ENCODE results near the gene NAP1L1.

The NAP1L1 gene

GRCh38 chr12:76113800-76114757 is 29.6 kb upstream of the NAP1L1 start:
- Histone ChIP-seq H2BK5ac (ENCODE audit: low read depth, low read length, poor library complexity) (no peak overlapping the region), H2BK120ac (ENCODE audit: insufficient read depth, low read length, poor library complexity) (no peak overlapping the region), H3K4me2 (ENCODE audit: low read length) (no peak overlapping the region), H3K36me3 (ENCODE audit: control insufficient read depth in 1 of 2, insufficient read depth in 2 of 2, low read length in 2 of 2) (no peaks in the 10 kb centered on the region), H3K4me3 (ENCODE audit: low read depth, low read length) (no peak overlapping the region), H3K79me2 (ENCODE audit: control insufficient read depth, insufficient read depth, low read length, poor library complexity) (no peaks in the 10 kb centered on the region), H2AFZ (ENCODE audit: insufficient read depth, low read length, poor library complexity) (no peak overlapping the region), H3K27ac (ENCODE audit: low read depth, low read length) (no peak overlapping the region), H3K79me1 (ENCODE audit: low read length) (no peaks in the 10 kb centered on the region), H3K4ac (ENCODE audit: low read depth, low read length) (no peak overlapping the region), H3K4me1 (ENCODE audit: control insufficient read depth in 1 of 2, insufficient read depth in 2 of 2, low read length in 2 of 2) (no peaks in the 10 kb centered on the region), H3K9ac (ENCODE audit: low read length) (no peak overlapping the region), H2AK5ac (ENCODE audit: low read length) (no peak overlapping the region), H4K91ac (ENCODE audit: low read depth, low read length) (no peak overlapping the region), H3K18ac (ENCODE audit: low read length) (no peak overlapping the region), H4K12ac (ENCODE audit: low read depth, low read length) (no peak overlapping the region), H3K23ac (ENCODE audit: low read length) (no peak overlapping the region), H3K27me3 (ENCODE audit: insufficient read depth, low read length) (no peaks in the 10 kb centered on the region), H3K14ac (ENCODE audit: low read length) (no peak overlapping the region), H3K9me3 (ENCODE audit: insufficient read depth, low read depth, low read length) (peaks cover 2% of the 10 kb centered on the region), H4K8ac (ENCODE audit: low read depth, low read length) (no peak overlapping the region), H2BK12ac (ENCODE audit: low read length) (no peak overlapping the region)
- no CpG with 5 or more reads among the region's 7 CpGs for WGBS (ENCODE audit: extremely low coverage, insufficient coverage, insufficient read length)
- DNase-seq: peak; percentile 37 to 76

- Histone ChIP-seq H3K79me2 (ENCODE audit: control insufficient read depth, insufficient read depth, low read length, poor library complexity) (no peaks in the 10 kb centered on the region), H3K4me2 (ENCODE audit: low read length) (no peak overlapping the region), H3K18ac (ENCODE audit: low read length) (no peak overlapping the region), H3K36me3 (ENCODE audit: control insufficient read depth in 1 of 2, insufficient read depth in 2 of 2, low read length in 2 of 2) (no peaks in the 10 kb centered on the region), H2BK12ac (ENCODE audit: low read length) (no peak overlapping the region), H3K27ac (ENCODE audit: low read depth, low read length) (no peak overlapping the region), H2BK5ac (ENCODE audit: low read depth, low read length, poor library complexity) (no peak overlapping the region), H3K4me3 (ENCODE audit: low read depth, low read length) (no peak overlapping the region), H2BK120ac (ENCODE audit: insufficient read depth, low read length, poor library complexity) (no peak overlapping the region), H3K4ac (ENCODE audit: low read depth, low read length) (no peak overlapping the region), H3K4me1 (ENCODE audit: control insufficient read depth in 1 of 2, insufficient read depth in 2 of 2, low read length in 2 of 2) (no peaks in the 10 kb centered on the region), H3K23ac (ENCODE audit: low read length) (no peak overlapping the region), H3K9me3 (ENCODE audit: insufficient read depth, low read depth, low read length) (no peaks in the 10 kb centered on the region), H3K14ac (ENCODE audit: low read length) (no peak overlapping the region), H2AK5ac (ENCODE audit: low read length) (no peak overlapping the region), H3K27me3 (ENCODE audit: insufficient read depth, low read length) (no peaks in the 10 kb centered on the region), H3K9ac (ENCODE audit: low read length) (no peak overlapping the region), H2AFZ (ENCODE audit: insufficient read depth, low read length, poor library complexity) (no peak overlapping the region), H3K79me1 (ENCODE audit: low read length) (no peaks in the 10 kb centered on the region), H4K12ac (ENCODE audit: low read depth, low read length) (no peak overlapping the region), H4K91ac (ENCODE audit: low read depth, low read length) (no peak overlapping the region), H4K8ac (ENCODE audit: low read depth, low read length) (no peak overlapping the region)
- no CpG with 5 or more reads among the region's 1 CpG for WGBS (ENCODE audit: extremely low coverage, insufficient coverage, insufficient read length)
- no peak for DNase-seq
Measured at GRCh38 chr12:76111209-76111749, 26.8 kb upstream of the NAP1L1 start.

GRCh38 chr12:76109879-76110278 is 25.4 kb upstream of the NAP1L1 start:
- H3K14ac ChIP-seq (ENCODE audit: low read length): no peak overlapping the region
- DNase-seq: no peak
- H2BK120ac ChIP-seq (ENCODE audit: insufficient read depth, low read length, poor library complexity): no peak overlapping the region
- no peak overlapping the region for H2AFZ ChIP-seq (ENCODE audit: insufficient read depth, low read length, poor library complexity)
- H3K27me3 ChIP-seq (ENCODE audit: insufficient read depth, low read length): no peaks in the 10 kb centered on the region
- H3K36me3 ChIP-seq (ENCODE audit: control insufficient read depth in 1 of 2, insufficient read depth in 2 of 2, low read length in 2 of 2): no peaks in the 10 kb centered on the region
- H3K4ac ChIP-seq (ENCODE audit: low read depth, low read length): no peak overlapping the region
- no peak overlapping the region for H3K23ac ChIP-seq (ENCODE audit: low read length)
- no CpG with 5 or more reads among the region's 4 CpGs for WGBS (ENCODE audit: extremely low coverage, insufficient coverage, insufficient read length)
- no peak overlapping the region for H3K18ac ChIP-seq (ENCODE audit: low read length)
- no peak overlapping the region for H3K9ac ChIP-seq (ENCODE audit: low read length)
- H2BK12ac ChIP-seq (ENCODE audit: low read length): no peak overlapping the region
- no peak overlapping the region for H3K4me2 ChIP-seq (ENCODE audit: low read length)
- no peaks in the 10 kb centered on the region for H3K79me2 ChIP-seq (ENCODE audit: control insufficient read depth, insufficient read depth, low read length, poor library complexity)
- H3K27ac ChIP-seq (ENCODE audit: low read depth, low read length): no peak overlapping the region
- H4K8ac ChIP-seq (ENCODE audit: low read depth, low read length): no peak overlapping the region
- no peaks in the 10 kb centered on the region for H3K9me3 ChIP-seq (ENCODE audit: insufficient read depth, low read depth, low read length)
- no peak overlapping the region for H4K91ac ChIP-seq (ENCODE audit: low read depth, low read length)
- H3K4me3 ChIP-seq (ENCODE audit: low read depth, low read length): no peak overlapping the region
- H2BK5ac ChIP-seq (ENCODE audit: low read depth, low read length, poor library complexity): no peak overlapping the region
- H2AK5ac ChIP-seq (ENCODE audit: low read length): no peak overlapping the region
- H3K4me1 ChIP-seq (ENCODE audit: control insufficient read depth in 1 of 2, insufficient read depth in 2 of 2, low read length in 2 of 2): no peaks in the 10 kb centered on the region
- no peak overlapping the region for H4K12ac ChIP-seq (ENCODE audit: low read depth, low read length)
- no peaks in the 10 kb centered on the region for H3K79me1 ChIP-seq (ENCODE audit: low read length)

GRCh38 chr12:76108356-76108755 is 23.9 kb upstream of the NAP1L1 start:
- H4K12ac ChIP-seq (ENCODE audit: low read depth, low read length): no peak overlapping the region
- no peaks in the 10 kb centered on the region for H3K79me2 ChIP-seq (ENCODE audit: control insufficient read depth, insufficient read depth, low read length, poor library complexity)
- no peak overlapping the region for H3K27ac ChIP-seq (ENCODE audit: low read depth, low read length)
- no peaks in the 10 kb centered on the region for H3K27me3 ChIP-seq (ENCODE audit: insufficient read depth, low read length)
- H3K4me2 ChIP-seq (ENCODE audit: low read length): no peak overlapping the region
- no peak overlapping the region for H3K9ac ChIP-seq (ENCODE audit: low read length)
- H2AK5ac ChIP-seq (ENCODE audit: low read length): no peak overlapping the region
- peak; percentile 78 to 79 for DNase-seq
- H3K36me3 ChIP-seq (ENCODE audit: control insufficient read depth in 1 of 2, insufficient read depth in 2 of 2, low read length in 2 of 2): no peaks in the 10 kb centered on the region
- no peak overlapping the region for H2BK12ac ChIP-seq (ENCODE audit: low read length)
- H3K79me1 ChIP-seq (ENCODE audit: low read length): no peaks in the 10 kb centered on the region
- H3K18ac ChIP-seq (ENCODE audit: low read length): no peak overlapping the region
- H3K9me3 ChIP-seq (ENCODE audit: insufficient read depth, low read depth, low read length): no peaks in the 10 kb centered on the region
- no peak overlapping the region for H2BK120ac ChIP-seq (ENCODE audit: insufficient read depth, low read length, poor library complexity)
- H3K23ac ChIP-seq (ENCODE audit: low read length): no peak overlapping the region
- no peak overlapping the region for H4K8ac ChIP-seq (ENCODE audit: low read depth, low read length)
- H3K4ac ChIP-seq (ENCODE audit: low read depth, low read length): no peak overlapping the region
- no peak overlapping the region for H2AFZ ChIP-seq (ENCODE audit: insufficient read depth, low read length, poor library complexity)
- no peak overlapping the region for H3K14ac ChIP-seq (ENCODE audit: low read length)
- no CpG with 5 or more reads among the region's 3 CpGs for WGBS (ENCODE audit: extremely low coverage, insufficient coverage, insufficient read length)
- H2BK5ac ChIP-seq (ENCODE audit: low read depth, low read length, poor library complexity): no peak overlapping the region
- no peak overlapping the region for H4K91ac ChIP-seq (ENCODE audit: low read depth, low read length)
- no peak overlapping the region for H3K4me3 ChIP-seq (ENCODE audit: low read depth, low read length)
- H3K4me1 ChIP-seq (ENCODE audit: control insufficient read depth in 1 of 2, insufficient read depth in 2 of 2, low read length in 2 of 2): no peaks in the 10 kb centered on the region
